Mesendoderm (in vitro differentiated cells): Measurements from ENCODE around the gene UVSSA.

ENCODE experiments used
- DNase-seq: peaks from one replicate; pipeline ENCODE4 v3.0.0; 2013
- H2AK5ac ChIP-seq: 2 replicates; pipeline ENCODE4 v1.6.1; 2013; ENCODE audit warnings: low read length, inconsistent platforms
- H2BK120ac ChIP-seq: 2 replicates; pipeline ENCODE4 v1.6.1; 2013; ENCODE audit warnings: low read depth, mild to moderate bottlenecking, low read length, moderate library complexity, mixed read lengths
- H2BK15ac ChIP-seq: replicated peaks from 2 replicates; pipeline ENCODE4 v1.6.1; 2013; ENCODE audit warnings: low read depth, mild to moderate bottlenecking, moderate library complexity
- H2BK5ac ChIP-seq: 2 replicates; pipeline ENCODE4 v1.6.1; 2013; ENCODE audit warnings: low read length, inconsistent platforms
- H3K18ac ChIP-seq: 2 replicates; pipeline ENCODE4 v1.6.1; 2013; ENCODE audit warnings: mild to moderate bottlenecking, low read length, mixed read lengths
- H3K23ac ChIP-seq: one replicate; pipeline ENCODE4 v1.6.1; 2013; ENCODE audit warnings: low read length
- H3K27ac ChIP-seq: 2 replicates; pipeline ENCODE4 v1.5.1; 2013; ENCODE audit warnings: low read depth, mild to moderate bottlenecking, inconsistent platforms, low read length, moderate library complexity
- H3K27me3 ChIP-seq: 2 replicates; pipeline ENCODE4 v1.6.1; 2013; ENCODE audit warnings: low read length, control low read depth, mild to moderate bottlenecking, inconsistent platforms; ENCODE audit not compliant: insufficient read depth, poor library complexity
- H3K36me3 ChIP-seq: 2 replicates; pipeline ENCODE4 v1.6.1; 2013; ENCODE audit warnings: low read length, inconsistent platforms; ENCODE audit not compliant: control insufficient read depth, insufficient read depth
- H3K4ac ChIP-seq: one replicate; pipeline ENCODE4 v1.6.1; 2013; ENCODE audit warnings: low read depth, mild to moderate bottlenecking, low read length, moderate library complexity
- H3K4me1 ChIP-seq: 2 replicates; pipeline ENCODE4 v1.6.1; 2013; ENCODE audit warnings: low read depth, low read length, inconsistent platforms; ENCODE audit not compliant: control insufficient read depth
- H3K4me2 ChIP-seq: 2 replicates; pipeline ENCODE4 v1.6.1; 2013; ENCODE audit warnings: low read length
- H3K4me3 ChIP-seq: 2 replicates; pipeline ENCODE4 v1.5.1; 2013; ENCODE audit warnings: mild to moderate bottlenecking, low read length
- H3K56ac ChIP-seq: one replicate; pipeline ENCODE4 v1.6.1; 2013; ENCODE audit warnings: low read length
- H3K79me1 ChIP-seq: 2 replicates; pipeline ENCODE4 v1.6.1; 2013; ENCODE audit warnings: low read length, inconsistent platforms
- H3K79me2 ChIP-seq: 2 replicates; pipeline ENCODE4 v1.6.1; 2013; ENCODE audit warnings: mild to moderate bottlenecking, low read length; ENCODE audit not compliant: control insufficient read depth, insufficient read depth
- H3K9ac ChIP-seq: 2 replicates; pipeline ENCODE4 v1.6.1; 2013; ENCODE audit warnings: low read length, inconsistent platforms
- H4K5ac ChIP-seq: one replicate; pipeline ENCODE4 v1.6.1; 2013; ENCODE audit warnings: low read length
- H4K8ac ChIP-seq: one replicate; pipeline ENCODE4 v1.6.1; 2013; ENCODE audit warnings: low read depth, mild to moderate bottlenecking, control low read depth, low read length, moderate library complexity
- WGBS: extraction: QIAGEN DNeasy Blood & Tissue Kit; methylation state at CpG from one replicate; pipeline ENCODE4 v1.1.7; 2013; ENCODE audit warnings: low lambda C conversion rate, missing lambda C conversion rate; ENCODE audit not compliant: insufficient coverage; ENCODE audit errors: extremely low coverage; 5-methylcytosine and 5-hydroxymethylcytosine counted together

The UVSSA gene

DNA sequence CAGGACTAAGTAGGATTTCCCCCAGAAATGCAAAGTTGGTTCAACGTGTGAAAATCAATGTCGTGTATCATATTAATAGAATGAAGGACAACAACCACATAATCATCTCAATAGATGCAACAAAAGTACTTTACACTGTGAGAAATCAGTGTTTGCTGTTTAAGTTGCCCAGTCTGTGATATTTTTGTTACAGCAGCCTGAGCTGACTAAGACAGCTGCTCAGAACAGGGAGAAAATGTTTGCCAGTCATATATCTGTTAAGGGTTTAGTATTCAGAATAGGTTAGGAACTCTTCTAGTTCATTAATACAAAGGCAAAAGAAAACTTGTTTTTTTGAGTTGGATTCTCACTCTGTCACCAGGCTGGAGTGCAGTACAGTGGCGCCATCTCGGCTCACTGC, 44.8 kb upstream of the UVSSA start:
- no peak overlapping the region for H2BK15ac ChIP-seq
- no peak overlapping the region for H3K4me2 ChIP-seq
- no peak overlapping the region for H2AK5ac ChIP-seq
- H4K8ac ChIP-seq, result no peak overlapping the region
- H3K4me3 ChIP-seq, result no peak overlapping the region
- H3K79me1 ChIP-seq, result peaks cover 32% of the 10 kb centered on the region
- WGBS, result no CpG with 5 or more reads among the region's 4 CpGs
- H4K5ac ChIP-seq, result no peak overlapping the region
- no peak overlapping the region for H3K18ac ChIP-seq
- no peak for DNase-seq
- peaks cover 3% of the 10 kb centered on the region for H3K4me1 ChIP-seq
- H3K79me2 ChIP-seq, result peaks cover 70% of the 10 kb centered on the region
- H3K27me3 ChIP-seq, result no peaks in the 10 kb centered on the region
- no peak overlapping the region for H3K9ac ChIP-seq
- H3K56ac ChIP-seq, result no peak overlapping the region
- no peak overlapping the region for H3K4ac ChIP-seq
- no peak overlapping the region for H3K23ac ChIP-seq
- no peak overlapping the region for H3K27ac ChIP-seq
- no peaks in the 10 kb centered on the region for H3K36me3 ChIP-seq
- no peak overlapping the region for H2BK5ac ChIP-seq
- H2BK120ac ChIP-seq, result no peak overlapping the region

GRCh38 chr4:1305261-1305711, 41.7 kb upstream of the UVSSA start:
- no peak for DNase-seq
- no peaks in the 10 kb centered on the region for H3K36me3 ChIP-seq

GRCh38 chr4:1305781-1306455, 41.1 kb upstream of the UVSSA start:
- DNase-seq, result no peak
- WGBS, result no CpG with 5 or more reads among the region's 17 CpGs
- Histone ChIP-seq H4K8ac (no peak overlapping the region), H3K56ac (no peak overlapping the region), H3K18ac (no peak overlapping the region), H3K4me2 (no peak overlapping the region), H4K5ac (no peak overlapping the region), H3K23ac (no peak overlapping the region), H3K79me1 (peaks cover 26% of the 10 kb centered on the region), H3K4me1 (no peaks in the 10 kb centered on the region), H3K4ac (no peak overlapping the region), H3K79me2 (peaks cover 63% of the 10 kb centered on the region), H3K9ac (no peak overlapping the region), H3K36me3 (no peaks in the 10 kb centered on the region), H3K27me3 (no peaks in the 10 kb centered on the region), H2BK15ac (no peak overlapping the region), H3K4me3 (no peak overlapping the region), H2BK120ac (no peak overlapping the region), H2AK5ac (no peak overlapping the region), H3K27ac (peak overlapping the region; percentile 31), H2BK5ac (no peak overlapping the region)

More at GRCh38 chr4:1305261-1305711, 41.7 kb upstream of the UVSSA start:
- H3K79me1 ChIP-seq, result peaks cover 27% of the 10 kb centered on the region
- H3K27ac ChIP-seq, result peak overlapping the region; percentile 31
- H2BK5ac ChIP-seq, result no peak overlapping the region
- no peak overlapping the region for H2BK120ac ChIP-seq
- H3K23ac ChIP-seq, result no peak overlapping the region
- no peak overlapping the region for H2AK5ac ChIP-seq
- no peak overlapping the region for H3K18ac ChIP-seq
- H3K56ac ChIP-seq, result no peak overlapping the region
- H4K8ac ChIP-seq, result no peak overlapping the region
- H3K4me1 ChIP-seq, result no peaks in the 10 kb centered on the region
- H2BK15ac ChIP-seq, result no peak overlapping the region
- no peak overlapping the region for H3K4ac ChIP-seq
- no CpG with 5 or more reads among the region's 13 CpGs for WGBS
- no peak overlapping the region for H4K5ac ChIP-seq
- H3K79me2 ChIP-seq, result peaks cover 63% of the 10 kb centered on the region
- no peak overlapping the region for H3K4me2 ChIP-seq
- no peak overlapping the region for H3K9ac ChIP-seq
- H3K27me3 ChIP-seq, result no peaks in the 10 kb centered on the region
- H3K4me3 ChIP-seq, result no peak overlapping the region

- no peak overlapping the region for H4K5ac ChIP-seq
Observed at GRCh38 chr4:1307951-1308735, 38.9 kb upstream of the UVSSA start.

DNA sequence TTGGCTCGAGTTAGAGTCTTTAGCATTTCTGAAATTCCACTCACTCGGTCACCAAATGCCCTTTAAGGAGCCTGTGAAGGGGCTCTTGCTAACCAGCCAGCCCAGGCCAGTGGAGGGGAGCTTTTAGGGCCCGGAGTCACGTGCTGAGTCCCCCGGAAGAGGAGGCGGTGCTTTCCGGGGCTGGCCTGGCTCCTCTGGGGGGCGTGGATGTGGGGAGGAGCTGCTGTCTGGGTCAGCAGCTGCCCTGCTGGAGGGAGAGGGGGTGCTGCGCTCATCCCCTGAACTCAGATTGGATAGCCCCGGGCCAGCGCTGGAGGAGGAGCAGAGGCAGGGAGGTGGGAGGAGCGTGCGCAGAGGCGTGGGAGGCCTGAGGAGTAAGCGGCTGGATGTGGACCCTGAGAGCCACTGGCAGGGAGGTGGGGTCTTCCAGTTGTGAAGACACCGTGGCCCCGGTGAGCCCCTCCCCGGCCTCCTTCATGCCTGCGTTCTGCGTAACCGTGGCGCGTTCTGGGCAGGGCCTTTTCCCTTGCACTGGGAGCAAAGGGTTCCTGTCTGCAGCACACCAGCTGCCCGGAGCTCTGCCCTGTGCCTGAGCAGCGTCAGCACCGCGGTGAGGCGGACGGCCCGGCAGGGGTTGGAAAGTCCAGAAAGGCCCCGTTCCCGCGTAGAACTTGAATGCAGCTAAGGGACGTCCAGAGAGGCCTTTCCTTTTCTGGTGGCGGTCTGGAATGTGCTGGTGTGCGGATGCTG, 37.6 kb upstream of the UVSSA start:
- Histone ChIP-seq H3K4me1 (no peaks in the 10 kb centered on the region), H3K36me3 (peaks cover 3% of the 10 kb centered on the region), H3K79me2 (peaks cover 60% of the 10 kb centered on the region)

More at GRCh38 chr4:1307951-1308735, 38.9 kb upstream of the UVSSA start:
- H2BK5ac ChIP-seq, result no peak overlapping the region
- peaks cover 33% of the 10 kb centered on the region for H3K79me1 ChIP-seq
- no peaks in the 10 kb centered on the region for H3K27me3 ChIP-seq
- no peak overlapping the region for H4K8ac ChIP-seq
- H3K4me1 ChIP-seq, result no peaks in the 10 kb centered on the region
- H3K18ac ChIP-seq, result no peak overlapping the region
- no peak overlapping the region for H3K56ac ChIP-seq
- H3K79me2 ChIP-seq, result peaks cover 65% of the 10 kb centered on the region
- H3K23ac ChIP-seq, result no peak overlapping the region
- peaks cover 3% of the 10 kb centered on the region for H3K36me3 ChIP-seq
- H3K4me3 ChIP-seq, result no peak overlapping the region
- H3K4ac ChIP-seq, result no peak overlapping the region
- H3K9ac ChIP-seq, result no peak overlapping the region
- no peak overlapping the region for H2BK15ac ChIP-seq
- no peak overlapping the region for H3K27ac ChIP-seq
- WGBS, result no CpG with 5 or more reads among the region's 34 CpGs
- no peak overlapping the region for H3K4me2 ChIP-seq
- no peak overlapping the region for H2AK5ac ChIP-seq
- H2BK120ac ChIP-seq, result no peak overlapping the region
- DNase-seq, result no peak

More for the DNA sequence above, 37.6 kb upstream of the UVSSA start:
- no peaks in the 10 kb centered on the region for H3K27me3 ChIP-seq
- H4K8ac ChIP-seq, result no peak overlapping the region
- H3K56ac ChIP-seq, result peak overlapping the region; percentile 52
- H3K4me3 ChIP-seq, result no peak overlapping the region
- no peak overlapping the region for H3K18ac ChIP-seq
- peak; percentile 99 for DNase-seq
- peak overlapping the region; percentile 49 for H3K4me2 ChIP-seq
- no peak overlapping the region for H4K5ac ChIP-seq
- no CpG with 5 or more reads among the region's 36 CpGs for WGBS
- no peak overlapping the region for H2AK5ac ChIP-seq
- H3K23ac ChIP-seq, result no peak overlapping the region
- H2BK120ac ChIP-seq, result no peak overlapping the region
- H3K4ac ChIP-seq, result no peak overlapping the region
- H2BK5ac ChIP-seq, result no peak overlapping the region
- peaks cover 30% of the 10 kb centered on the region for H3K79me1 ChIP-seq
- peak overlapping the region; percentile 61 for H3K9ac ChIP-seq
- peak overlapping the region; percentile 43 for H3K27ac ChIP-seq
- H2BK15ac ChIP-seq, result no peak overlapping the region
